ENCODE results near the gene PAK5. TPM values are rescaled to one million over a fixed set of nuclear protein-coding genes. Genes with fewer than 3 reads are reported as not detected.

PAK5 gene
- total RNA-seq, 1 donor from 2014 or later = 0.21 TPM

- Histone ChIP-seq H3K27me3 (ENCODE audit: low read depth) (no peaks in the 10 kb centered on the region), H3K27ac (no peak overlapping the region), H3K4me1 (no peaks in the 10 kb centered on the region), H3K4me3 (no peak overlapping the region), H3K36me3 (no peaks in the 10 kb centered on the region), H3K9me3 (no peaks in the 10 kb centered on the region)
- no peak for ATAC-seq
- TF ChIP-seq, protein P1, sequence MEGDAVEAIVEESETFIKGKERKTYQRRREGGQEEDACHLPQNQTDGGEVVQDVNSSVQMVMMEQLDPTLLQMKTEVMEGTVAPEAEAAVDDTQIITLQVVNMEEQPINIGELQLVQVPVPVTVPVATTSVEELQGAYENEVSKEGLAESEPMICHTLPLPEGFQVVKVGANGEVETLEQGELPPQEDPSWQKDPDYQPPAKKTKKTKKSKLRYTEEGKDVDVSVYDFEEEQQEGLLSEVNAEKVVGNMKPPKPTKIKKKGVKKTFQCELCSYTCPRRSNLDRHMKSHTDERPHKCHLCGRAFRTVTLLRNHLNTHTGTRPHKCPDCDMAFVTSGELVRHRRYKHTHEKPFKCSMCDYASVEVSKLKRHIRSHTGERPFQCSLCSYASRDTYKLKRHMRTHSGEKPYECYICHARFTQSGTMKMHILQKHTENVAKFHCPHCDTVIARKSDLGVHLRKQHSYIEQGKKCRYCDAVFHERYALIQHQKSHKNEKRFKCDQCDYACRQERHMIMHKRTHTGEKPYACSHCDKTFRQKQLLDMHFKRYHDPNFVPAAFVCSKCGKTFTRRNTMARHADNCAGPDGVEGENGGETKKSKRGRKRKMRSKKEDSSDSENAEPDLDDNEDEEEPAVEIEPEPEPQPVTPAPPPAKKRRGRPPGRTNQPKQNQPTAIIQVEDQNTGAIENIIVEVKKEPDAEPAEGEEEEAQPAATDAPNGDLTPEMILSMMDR (IDR thresholded peaks at IDR 0.05) = no peak
- DNase-seq = no peak
- intact Hi-C loops (cut with DNase I) = no loop called here
Observed at GRCh38 chr20:9711872-9712271, 127.0 kb downstream of the PAK5 start.

DNA sequence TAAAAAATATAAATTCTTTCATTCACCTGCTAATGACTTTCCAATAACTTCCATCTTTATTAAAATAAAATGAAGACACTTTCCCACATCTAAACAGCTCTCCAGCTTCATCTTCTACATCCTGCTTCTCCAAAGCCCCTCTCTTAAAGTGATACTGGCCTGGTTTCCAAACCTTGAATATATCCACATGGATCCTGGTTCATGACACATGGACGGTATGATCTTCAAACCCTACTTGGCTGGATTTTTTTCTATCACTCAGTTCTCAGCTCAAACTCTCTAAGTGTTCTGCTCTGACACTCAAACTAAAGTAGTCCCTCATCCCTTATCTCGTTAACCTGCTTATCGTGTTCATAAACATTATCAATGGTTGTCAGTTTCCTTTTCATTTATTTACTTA is 128.2 kb downstream of the PAK5 start:
- TF ChIP-seq, protein P1 (IDR thresholded peaks at IDR 0.05) = no peak
- Histone ChIP-seq H3K27ac (no peak overlapping the region), H3K4me1 (no peaks in the 10 kb centered on the region), H3K36me3 (no peaks in the 10 kb centered on the region), H3K9me3 (no peaks in the 10 kb centered on the region), H3K27me3 (ENCODE audit: low read depth) (no peaks in the 10 kb centered on the region), H3K4me3 (no peak overlapping the region)
- ATAC-seq = no peak
- intact Hi-C loops (cut with DNase I) = no loop called here
- DNase-seq = no peak

DNA sequence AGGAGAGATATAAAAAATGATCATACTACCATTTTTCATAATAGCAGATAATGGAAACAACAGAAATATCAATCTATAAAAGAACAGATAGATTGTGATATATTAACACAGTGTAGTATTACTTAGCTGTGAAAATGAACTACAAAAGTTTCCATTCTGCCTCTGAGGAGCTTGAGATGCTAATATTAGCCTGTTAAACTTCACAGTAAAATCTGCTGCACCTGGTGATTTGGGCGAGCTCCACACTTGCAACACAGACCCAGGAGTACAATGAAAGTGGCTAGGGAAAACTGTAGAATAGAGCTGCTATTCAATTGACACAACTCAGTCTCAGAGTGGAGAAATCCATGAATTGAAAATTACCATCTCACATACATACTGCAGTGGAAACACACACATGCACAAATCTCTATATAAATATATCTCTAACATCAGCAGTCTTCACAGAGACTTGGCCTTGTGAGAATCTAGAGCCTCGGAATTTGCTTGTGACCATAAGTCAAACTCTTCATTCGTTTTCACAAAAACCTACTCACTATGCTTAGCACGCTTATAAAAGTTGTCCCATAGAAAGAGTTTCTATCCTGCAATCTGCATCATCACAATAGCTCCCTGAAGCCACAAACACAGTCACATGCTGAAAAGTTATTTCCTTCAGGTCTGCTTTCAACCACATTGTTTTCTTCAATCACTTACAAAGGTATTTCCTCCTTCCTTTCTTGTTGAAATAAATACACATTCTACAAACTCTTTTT is 133.0 kb downstream of the PAK5 start:
- ATAC-seq (no peak), DNase-seq (no peak)
- H3K27ac ChIP-seq = no peak overlapping the region
- TF ChIP-seq, protein P1 (IDR thresholded peaks at IDR 0.05) = no peak
- H3K36me3 ChIP-seq = no peaks in the 10 kb centered on the region
- H3K4me1 ChIP-seq = no peaks in the 10 kb centered on the region
- intact Hi-C loops (cut with DNase I) = no loop called here
- H3K9me3 ChIP-seq = no peaks in the 10 kb centered on the region
- H3K27me3 ChIP-seq (ENCODE audit: low read depth) = no peaks in the 10 kb centered on the region
- H3K4me3 ChIP-seq = no peak overlapping the region

DNA sequence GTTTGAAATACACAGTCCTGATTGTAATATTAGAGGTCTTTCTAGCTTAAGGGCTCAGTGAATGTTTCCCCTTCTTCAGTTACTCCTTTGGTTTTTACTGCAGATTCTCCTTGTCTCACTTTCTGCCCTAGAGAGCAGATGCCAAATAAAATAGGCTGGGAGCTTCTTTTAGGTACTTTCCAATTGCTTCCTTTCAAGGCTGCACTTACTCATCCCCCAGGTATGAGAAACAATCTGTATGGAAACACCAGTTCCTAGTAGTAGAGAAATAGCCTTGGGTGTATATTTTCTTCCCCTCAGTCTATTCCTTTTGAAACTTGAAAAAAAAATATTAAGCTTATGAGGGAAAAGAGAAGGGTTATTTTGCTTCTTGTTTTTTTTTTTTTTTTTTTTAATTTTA is 139.7 kb downstream of the PAK5 start:
- no peak for ATAC-seq
- DNase-seq = no peak
- TF ChIP-seq, protein P1 (IDR thresholded peaks at IDR 0.05) = no peak
- intact Hi-C loops (cut with DNase I) = no loop called here
- Histone ChIP-seq H3K36me3 (no peaks in the 10 kb centered on the region), H3K4me1 (no peaks in the 10 kb centered on the region), H3K27ac (no peak overlapping the region), H3K4me3 (no peak overlapping the region), H3K27me3 (ENCODE audit: low read depth) (no peaks in the 10 kb centered on the region), H3K9me3 (no peaks in the 10 kb centered on the region)

DNA sequence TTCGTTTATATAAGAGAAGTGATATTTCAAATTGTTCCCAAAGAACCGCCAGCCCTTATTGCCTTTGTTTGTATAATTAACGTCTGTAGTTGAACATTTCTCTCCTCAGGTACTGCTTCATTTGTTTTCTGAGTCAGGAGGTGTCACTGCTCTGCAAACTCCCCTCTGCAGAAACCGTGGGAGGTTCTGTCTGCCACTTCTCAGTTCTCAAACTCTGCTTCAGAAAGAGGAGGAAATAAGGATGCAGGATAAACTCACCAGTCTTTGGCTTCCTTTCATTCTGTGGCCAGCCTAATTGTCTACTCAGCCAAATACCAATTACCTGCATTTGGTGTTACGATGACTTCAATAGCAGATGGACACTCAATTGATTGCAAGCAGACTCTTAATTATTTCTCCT is 149.8 kb downstream of the PAK5 start:
- Histone ChIP-seq H3K27ac (no peak overlapping the region), H3K27me3 (ENCODE audit: low read depth) (no peaks in the 10 kb centered on the region), H3K9me3 (no peaks in the 10 kb centered on the region), H3K4me1 (no peaks in the 10 kb centered on the region), H3K4me3 (no peak overlapping the region), H3K36me3 (no peaks in the 10 kb centered on the region)
- ATAC-seq (no peak), DNase-seq (no peak)
- TF ChIP-seq, protein P1 (IDR thresholded peaks at IDR 0.05) = no peak
- intact Hi-C loops (cut with DNase I) = no loop called here

Data from lower lobe of right lung (tissue), 2 donors.